Measurements from ENCODE around the gene INTS1.
"Not testable (repeated sequence)": the region's sequence is repeated elsewhere in the genome, so short reads cannot be mapped to it uniquely, and the experiment has no call there.

The INTS1 gene

GRCh38 chr7:1444925-1445322, 59.3 kb downstream of the INTS1 start:
- DNase-seq: no peak

GRCh38 chr7:1444214-1444924, 59.8 kb downstream of the INTS1 start:
- no peak for DNase-seq

GRCh38 chr7:1443587-1444200, 60.5 kb downstream of the INTS1 start:
- not testable (repeated sequence) for DNase-seq

GRCh38 chr7:1442355-1443124, 61.6 kb downstream of the INTS1 start:
- DNase-seq: no peak

GRCh38 chr7:1441615-1442354, 62.4 kb downstream of the INTS1 start:
- DNase-seq: no peak

- DNase-seq: no peak
These were observed 63.6 kb downstream of the INTS1 start for GRCh38 chr7:1440620-1441019.

GRCh38 chr7:1439373-1440363, 64.5 kb downstream of the INTS1 start:
- no peak for DNase-seq

GRCh38 chr7:1438821-1439220, 65.4 kb downstream of the INTS1 start:
- DNase-seq: no peak

GRCh38 chr7:1438208-1438607, 66.0 kb downstream of the INTS1 start:
- no peak for DNase-seq

GRCh38 chr7:1437155-1437880, 66.9 kb downstream of the INTS1 start:
- DNase-seq: no peak

- DNase-seq: no peak
These were observed 67.6 kb downstream of the INTS1 start for GRCh38 chr7:1436608-1437007.

GRCh38 chr7:1434891-1435670, 69.1 kb downstream of the INTS1 start:
- no peak for DNase-seq

- DNase-seq: no peak
These were observed 69.9 kb downstream of the INTS1 start for GRCh38 chr7:1434165-1434718.

- no peak for DNase-seq
These were observed 70.9 kb downstream of the INTS1 start for GRCh38 chr7:1433128-1433920.

- DNase-seq: peak in 1 of 2 experiments; percentile 71
These were observed 71.6 kb downstream of the INTS1 start for GRCh38 chr7:1432411-1433082.

GRCh38 chr7:1431634-1432380, 72.4 kb downstream of the INTS1 start:
- peak in 1 of 2 experiments; percentile 46 for DNase-seq

- DNase-seq: no peak
These were observed 73.0 kb downstream of the INTS1 start for GRCh38 chr7:1431226-1431625.
